Measurements from ENCODE around the gene LRMDA.

- TF ChIP-seq CTCF (conservative IDR thresholded peaks at IDR 0.05; ENCODE audit: low read length) (no peak), EZH2phosphoT487 (IDR thresholded peaks at IDR 0.05; ENCODE audit: borderline replicate concordance, low read depth, low read length) (no peak)
Observed at GRCh38 chr10:76242956-76243355, 811.5 kb downstream of the LRMDA start.

Data from OCI-LY7 (cell line).